GM12878 (cell line): Measurements from ENCODE around the gene PLB1. TPM values are rescaled to one million over a fixed set of nuclear protein-coding genes. Genes with fewer than 3 reads are reported as not detected.

ENCODE experiments used
- ATAC-seq: fragments of 200-7000 bp; cut with Tn5 transposase; 3 replicates; pipeline ENCODE4 v1.9.1; 2020; ENCODE audit warnings: mild to moderate bottlenecking, moderate library complexity
- BruUV-seq: library from RNA; stranded (reverse); fragments of 400-500 nt; replicated peaks from 2 replicates; lab custom pipeline; 2021; lab: Mats Ljungman, UMichigan
- CTCF ChIA-PET: fragments of 300-600 bp; sonication (Branson Sonifier 250); formaldehyde crosslinking; extraction: SDS; loops from one replicate; lab custom pipeline; 2021; ENCODE audit warnings: inconsistent platforms; lab: Yijun Ruan, JAX
- POLR2A ChIA-PET: fragments of 350-600 bp; formaldehyde crosslinking; extraction: SDS; loops from one replicate; lab custom pipeline; 2021; ENCODE audit warnings: inconsistent platforms; lab: Charles Lee
- RAD21 ChIA-PET: fragments of 300-600 bp; sonication (Branson Sonifier 250); formaldehyde crosslinking; loops from one replicate; lab custom pipeline; 2023; ENCODE audit warnings: antibody characterized with exemption; ENCODE audit not compliant: unreplicated experiment; lab: Charles Lee
- SMC1A ChIA-PET: fragments of 300-600 bp; sonication (Branson Sonifier 250); formaldehyde crosslinking; loops from one replicate; lab custom pipeline; 2023; ENCODE audit not compliant: unreplicated experiment, uncharacterized antibody; lab: Charles Lee
- DNase-seq: peaks from one replicate; pipeline ENCODE4 v3.0.0-alpha.2; 2011; ENCODE audit warnings: low read depth, low spot score
- FAIRE-seq: peaks from 3 replicates; lab custom pipeline; 2011; peaks lifted over from hg19 to GRCh38; lab: Jason Lieb, UNC
- H2AFZ ChIP-seq: 2 replicates; pipeline ENCODE4 v1.6.0; 2011; ENCODE audit warnings: low read depth, low read length, control low read depth; ENCODE audit not compliant: control insufficient read depth
- H3K27ac ChIP-seq: 2 replicates; pipeline ENCODE4 v1.5.1; 2011; ENCODE audit warnings: control low read depth; ENCODE audit not compliant: control insufficient read depth, insufficient read depth
- H3K27me3 ChIP-seq, 2 experiments: replicated peaks in 1 of 2; 2 replicates each; pipeline versions ENCODE4 v1.6.0 to v1.6.1; 2011; ENCODE audit warnings: low read length in 1 of 2; ENCODE audit not compliant: control insufficient read depth in 2 of 2, insufficient read depth in 2 of 2
- H3K36me3 ChIP-seq, 2 experiments: 2 replicates each; pipeline ENCODE4 v1.5.1; 2011; ENCODE audit warnings: low read length in 1 of 2; ENCODE audit not compliant: control insufficient read depth in 2 of 2, insufficient read depth in 2 of 2
- H3K4me1 ChIP-seq: 2 replicates; pipeline ENCODE4 v1.6.1; 2011; ENCODE audit warnings: mild to moderate bottlenecking, low read length, moderate library complexity, mixed read lengths; ENCODE audit not compliant: control insufficient read depth, insufficient read depth
- H3K4me2 ChIP-seq: 2 replicates; pipeline ENCODE4 v1.6.0; 2011; ENCODE audit warnings: control low read depth; ENCODE audit not compliant: control insufficient read depth, insufficient read depth
- H3K4me3 ChIP-seq: fragments of 200-600 bp; sonication (generic); 2 replicates; pipeline ENCODE4 v1.5.1; 2016
- H3K79me2 ChIP-seq: 2 replicates; pipeline ENCODE4 v1.6.0; 2011; ENCODE audit warnings: low read length; ENCODE audit not compliant: control insufficient read depth, insufficient read depth
- H3K9ac ChIP-seq: 2 replicates; pipeline ENCODE4 v1.8.0; 2011; ENCODE audit warnings: low read length, control low read depth, mixed read lengths; ENCODE audit not compliant: control insufficient read depth, insufficient read depth
- H3K9me3 ChIP-seq: replicated peaks from 3 replicates; pipeline ENCODE4 v1.5.1; 2011; ENCODE audit warnings: mild to moderate bottlenecking, low read length; ENCODE audit not compliant: control insufficient read depth, insufficient read depth
- H4K20me1 ChIP-seq: 2 replicates; pipeline ENCODE4 v1.6.0; 2011; ENCODE audit not compliant: control insufficient read depth, insufficient read depth
- ASH2L ChIP-seq: fragments of 300-600, 200-600 bp; sonication (generic); IDR thresholded peaks from 2 replicates; pipeline ENCODE4 v1.6.1; 2017; ENCODE audit warnings: low read depth, mild to moderate bottlenecking, borderline replicate concordance
- CBX5 ChIP-seq: sonication (generic); IDR thresholded peaks from 2 replicates; pipeline ENCODE4 v1.6.1; 2016; ENCODE audit warnings: low read depth, moderate library complexity, mild to moderate bottlenecking, inconsistent platforms
- ESRRA ChIP-seq: IDR thresholded peaks from 2 replicates; pipeline ENCODE4 v1.6.1; 2012; ENCODE audit warnings: mild to moderate bottlenecking, low read length, improper control_type of control experiment
- JUND ChIP-seq: IDR thresholded peaks from 2 replicates; pipeline ENCODE4 v1.6.1; 2012; ENCODE audit warnings: low read depth, mild to moderate bottlenecking, low read length, improper control_type of control experiment, moderate library complexity
- SREBF2 ChIP-seq: IDR thresholded peaks from 2 replicates; pipeline ENCODE4 v1.6.1; 2012; ENCODE audit warnings: mild to moderate bottlenecking, low read length
- YBX1 ChIP-seq: fragments of 450-650 bp; IDR thresholded peaks from 2 replicates; pipeline ENCODE4 v1.6.1; 2016; ENCODE audit warnings: antibody characterized with exemption
- ZNF207 ChIP-seq: fragments of 450-650 bp; IDR thresholded peaks from 2 replicates; pipeline ENCODE4 v1.6.1; 2014; ENCODE audit warnings: antibody characterized with exemption, mild to moderate bottlenecking, borderline replicate concordance
- WGBS: methylation state at CpG from one replicate; pipeline ENCODE4 v1.1.6; 2016; ENCODE audit warnings: low lambda C conversion rate; ENCODE audit not compliant: insufficient replicate concordance, insufficient coverage; ENCODE audit errors: missing lambda C conversion rate; 5-methylcytosine and 5-hydroxymethylcytosine counted together
- in situ Hi-C: fragments of 300-500 bp; cut with MboI; formaldehyde crosslinking; loops from 9 replicates; pipeline ENCODE4 v1.14.3; 2018; ENCODE audit warnings: mixed read lengths
- intact Hi-C: fragments of 100-400 bp; cut with micrococcal nuclease; formaldehyde crosslinking; loops from one replicate; pipeline ENCODE4 v1.14.2; 2022; ENCODE audit not compliant: unreplicated experiment
- polyA plus RNA-seq, 11 experiments: library from polyadenylated mRNA; depleted of rRNA in 4 of 11; unstranded in 6 of 11; stranded (reverse) in 5 of 11; fragments of >200 nt; fragmentation: Nextera tagmentation in 4 of 11; fragmentation: Illumina TruSeq in 1 of 11; extraction: Ambion mirVana in 4 of 11; extraction: Trizol in 1 of 11; gene quantifications; 1 replicate in 1 of 11; 2 replicates in 10 of 11; pipeline versions ENCODE4 v1.2.1 to v1.2.3, GENCODE V29; 2011 to 2016; ENCODE audit warnings: inconsistent platforms in 2 of 11, missing spikeins in 2 of 11, low read depth in 1 of 11
- total RNA-seq, 4 experiments: library from RNA; depleted of rRNA in 3 of 4; stranded (reverse); fragments of >200 nt in 3 of 4; fragmentation: Illumina TruSeq in 1 of 4; extraction: Trizol in 1 of 4; gene quantifications; 2 replicates each; pipeline versions ENCODE4 v1.2.1 to v1.2.3, GENCODE V29; 2013 to 2021
- TF ChIP-seq, protein P1 (sequence below): IDR thresholded peaks from 2 replicates; pipeline ENCODE4 v1.6.1; 2011; ENCODE audit warnings: low read depth, mild to moderate bottlenecking, low read length, moderate library complexity, borderline replicate concordance; ENCODE audit errors: extremely low read depth
- TF ChIP-seq, protein P2 (sequence below): IDR thresholded peaks from 2 replicates; pipeline ENCODE4 v1.6.1; 2011; ENCODE audit warnings: borderline replicate concordance, low read depth, mild to moderate bottlenecking, moderate library complexity, mixed read lengths, low read length; ENCODE audit not compliant: insufficient read depth; ENCODE audit errors: extremely low read length
- TF ChIP-seq, protein P3 (sequence below): fragments of 450-650 bp; IDR thresholded peaks from 2 replicates; pipeline ENCODE4 v1.6.1; 2017; ENCODE audit warnings: mild to moderate bottlenecking

Gene PLB1
- total and polyA plus RNA-seq, 10 of the 15 experiments (the other 5 are each of a cell fraction or from before 2014, with no cell fraction given) = 0.03 to 0.49 (median 0.28) TPM

DNA sequence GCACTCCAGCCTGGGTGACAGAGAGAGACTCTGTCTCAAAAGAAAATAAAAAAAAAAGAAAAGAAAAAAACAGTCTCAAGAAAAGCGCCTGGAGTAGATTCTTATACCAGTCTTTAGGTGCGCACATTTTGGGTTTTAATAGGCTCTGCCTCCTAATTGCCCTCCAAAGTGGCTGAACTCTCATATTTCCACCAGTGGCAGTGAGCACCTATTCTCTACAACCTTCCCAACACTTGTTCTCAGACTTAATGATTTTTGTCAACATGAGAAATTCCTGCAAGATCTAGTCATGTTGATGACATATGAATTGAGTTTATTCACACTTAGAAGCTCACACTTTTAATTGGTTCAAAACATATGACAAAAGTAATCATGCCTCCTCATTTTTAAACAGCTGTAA lies 39.0 kb downstream of the PLB1 start:
- H3K79me2 ChIP-seq = no peaks in the 10 kb centered on the region
- BruUV-seq = no TSS peak
- RAD21 ChIA-PET = no interaction called here
- H3K9me3 ChIP-seq = no peaks in the 10 kb centered on the region
- 88% methylated on average over 2 of the region's 2 CpGs for WGBS
- H3K9ac ChIP-seq = no peak overlapping the region
- DNase-seq (no peak), ATAC-seq (no peak), FAIRE-seq (no peak)
- in situ Hi-C loops (no loop called here), intact Hi-C loops (no loop called here)
- SMC1A ChIA-PET = no interaction called here
- H3K4me3 ChIP-seq = no peak overlapping the region
- no peak overlapping the region for H3K4me2 ChIP-seq
- no peak overlapping the region for H3K27ac ChIP-seq
- H3K4me1 ChIP-seq = peaks cover 4% of the 10 kb centered on the region; the same call in 1 of the 2 replicates
- no peak overlapping the region for H2AFZ ChIP-seq
- POLR2A ChIA-PET = no interaction called here
- H3K36me3 ChIP-seq = no peaks in the 10 kb centered on the region
- no peaks in the 10 kb centered on the region for H4K20me1 ChIP-seq
- TF ChIP-seq, protein P1, sequence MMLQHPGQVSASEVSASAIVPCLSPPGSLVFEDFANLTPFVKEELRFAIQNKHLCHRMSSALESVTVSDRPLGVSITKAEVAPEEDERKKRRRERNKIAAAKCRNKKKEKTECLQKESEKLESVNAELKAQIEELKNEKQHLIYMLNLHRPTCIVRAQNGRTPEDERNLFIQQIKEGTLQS = no peak
- TF ChIP-seq, protein P2, sequence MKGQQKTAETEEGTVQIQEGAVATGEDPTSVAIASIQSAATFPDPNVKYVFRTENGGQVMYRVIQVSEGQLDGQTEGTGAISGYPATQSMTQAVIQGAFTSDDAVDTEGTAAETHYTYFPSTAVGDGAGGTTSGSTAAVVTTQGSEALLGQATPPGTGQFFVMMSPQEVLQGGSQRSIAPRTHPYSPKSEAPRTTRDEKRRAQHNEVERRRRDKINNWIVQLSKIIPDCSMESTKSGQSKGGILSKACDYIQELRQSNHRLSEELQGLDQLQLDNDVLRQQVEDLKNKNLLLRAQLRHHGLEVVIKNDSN = no peak
- no peak for TF ChIP-seq CBX5
- no peak for TF ChIP-seq ESRRA
- no peak for TF ChIP-seq JUND
- TF ChIP-seq, protein P3, sequence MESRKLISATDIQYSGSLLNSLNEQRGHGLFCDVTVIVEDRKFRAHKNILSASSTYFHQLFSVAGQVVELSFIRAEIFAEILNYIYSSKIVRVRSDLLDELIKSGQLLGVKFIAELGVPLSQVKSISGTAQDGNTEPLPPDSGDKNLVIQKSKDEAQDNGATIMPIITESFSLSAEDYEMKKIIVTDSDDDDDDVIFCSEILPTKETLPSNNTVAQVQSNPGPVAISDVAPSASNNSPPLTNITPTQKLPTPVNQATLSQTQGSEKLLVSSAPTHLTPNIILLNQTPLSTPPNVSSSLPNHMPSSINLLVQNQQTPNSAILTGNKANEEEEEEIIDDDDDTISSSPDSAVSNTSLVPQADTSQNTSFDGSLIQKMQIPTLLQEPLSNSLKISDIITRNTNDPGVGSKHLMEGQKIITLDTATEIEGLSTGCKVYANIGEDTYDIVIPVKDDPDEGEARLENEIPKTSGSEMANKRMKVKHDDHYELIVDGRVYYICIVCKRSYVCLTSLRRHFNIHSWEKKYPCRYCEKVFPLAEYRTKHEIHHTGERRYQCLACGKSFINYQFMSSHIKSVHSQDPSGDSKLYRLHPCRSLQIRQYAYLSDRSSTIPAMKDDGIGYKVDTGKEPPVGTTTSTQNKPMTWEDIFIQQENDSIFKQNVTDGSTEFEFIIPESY = no peak
- TF ChIP-seq ZNF207 = no peak
- no peak for TF ChIP-seq YBX1
- TF ChIP-seq SREBF2 = no peak
- no peak for TF ChIP-seq ASH2L
- CTCF ChIA-PET = interaction anchor here (1.0 to 1.5 kb wide), 3 partner anchors 22 to 831 kb away, joined by 3 to 4 read pairs (median 4); no protein-coding TSS in a partner anchor
- no peaks in the 10 kb centered on the region; a peak in 2 of 4 replicates for H3K27me3 ChIP-seq
